ENCODE results near the gene PSD2.

DNA sequence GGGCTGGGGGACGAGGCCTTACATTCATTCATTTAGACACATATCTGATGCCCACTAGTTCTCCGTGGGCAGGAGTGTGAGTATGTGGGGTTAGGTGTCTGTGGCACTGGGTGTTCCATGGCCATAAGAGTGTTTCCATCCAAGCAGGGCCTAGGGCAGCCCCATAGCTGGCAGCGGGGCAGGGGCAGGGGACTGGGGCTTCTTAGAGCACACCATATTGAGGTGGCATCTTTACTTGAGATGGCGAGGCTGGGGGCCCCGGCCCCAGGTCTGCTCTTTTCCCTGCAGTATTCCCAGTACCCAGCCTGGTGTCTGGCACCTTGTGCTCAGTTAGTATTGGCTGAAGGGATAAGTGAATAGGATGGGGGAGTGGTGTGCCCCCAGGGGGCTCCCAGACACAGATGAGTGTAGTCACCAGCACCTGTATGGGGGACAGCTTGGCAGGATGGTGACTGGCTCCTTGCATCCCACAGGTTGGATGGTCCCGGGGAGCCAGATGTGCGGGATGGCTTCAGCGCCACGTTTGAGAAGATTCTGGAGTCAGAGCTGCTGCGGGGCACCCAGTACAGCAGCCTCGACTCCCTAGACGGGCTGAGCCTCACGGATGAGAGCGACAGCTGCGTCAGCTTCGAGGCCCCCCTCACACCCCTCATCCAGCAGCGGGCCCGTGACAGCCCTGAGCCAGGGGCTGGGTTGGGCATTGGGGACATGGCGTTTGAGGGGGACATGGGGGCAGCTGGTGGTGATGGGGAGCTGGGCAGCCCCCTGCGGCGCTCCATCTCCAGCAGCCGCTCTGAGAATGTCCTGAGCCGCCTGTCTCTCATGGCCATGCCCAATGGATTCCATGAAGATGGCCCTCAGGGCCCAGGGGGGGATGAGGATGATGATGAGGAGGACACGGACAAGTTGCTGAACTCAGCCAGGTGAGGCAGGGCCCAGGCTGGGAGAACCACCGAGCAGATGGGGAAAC lies 17.5 kb downstream of the PSD2 start:
- TF ChIP-seq POLR2A (IDR thresholded peaks at IDR 0.05) = no peak
- TF ChIP-seq, protein P1, sequence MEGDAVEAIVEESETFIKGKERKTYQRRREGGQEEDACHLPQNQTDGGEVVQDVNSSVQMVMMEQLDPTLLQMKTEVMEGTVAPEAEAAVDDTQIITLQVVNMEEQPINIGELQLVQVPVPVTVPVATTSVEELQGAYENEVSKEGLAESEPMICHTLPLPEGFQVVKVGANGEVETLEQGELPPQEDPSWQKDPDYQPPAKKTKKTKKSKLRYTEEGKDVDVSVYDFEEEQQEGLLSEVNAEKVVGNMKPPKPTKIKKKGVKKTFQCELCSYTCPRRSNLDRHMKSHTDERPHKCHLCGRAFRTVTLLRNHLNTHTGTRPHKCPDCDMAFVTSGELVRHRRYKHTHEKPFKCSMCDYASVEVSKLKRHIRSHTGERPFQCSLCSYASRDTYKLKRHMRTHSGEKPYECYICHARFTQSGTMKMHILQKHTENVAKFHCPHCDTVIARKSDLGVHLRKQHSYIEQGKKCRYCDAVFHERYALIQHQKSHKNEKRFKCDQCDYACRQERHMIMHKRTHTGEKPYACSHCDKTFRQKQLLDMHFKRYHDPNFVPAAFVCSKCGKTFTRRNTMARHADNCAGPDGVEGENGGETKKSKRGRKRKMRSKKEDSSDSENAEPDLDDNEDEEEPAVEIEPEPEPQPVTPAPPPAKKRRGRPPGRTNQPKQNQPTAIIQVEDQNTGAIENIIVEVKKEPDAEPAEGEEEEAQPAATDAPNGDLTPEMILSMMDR (IDR thresholded peaks at IDR 0.05) = no peak
